Neural cell (in vitro differentiated cells): ENCODE measurements around the gene FGF12.

Source experiments
- EZH2 ChIP-seq: fragments of 200-600, 300-800 bp; shearing (Covaris generic), sonication (generic); IDR thresholded peaks from 2 replicates; pipeline ENCODE4 v1.6.1; 2014; ENCODE audit warnings: antibody characterized with exemption, low read length, borderline replicate concordance, mild to moderate bottlenecking; ENCODE audit not compliant: insufficient read depth, poor library complexity, severe bottlenecking
- POLR2AphosphoS5 ChIP-seq: IDR thresholded peaks from 2 replicates; pipeline ENCODE4 v1.6.1; 2012
- TF ChIP-seq, protein P1 (sequence below): fragments of 450-650 bp; IDR thresholded peaks from 2 replicates; pipeline ENCODE4 v1.5.1; 2014; ENCODE audit warnings: antibody characterized with exemption, mild to moderate bottlenecking, moderate library complexity; ENCODE audit not compliant: poor library complexity, severe bottlenecking
- TF ChIP-seq, protein P2 (sequence below): IDR thresholded peaks from 2 replicates; pipeline ENCODE4 v1.6.1; 2012; ENCODE audit warnings: borderline replicate concordance

DNA sequence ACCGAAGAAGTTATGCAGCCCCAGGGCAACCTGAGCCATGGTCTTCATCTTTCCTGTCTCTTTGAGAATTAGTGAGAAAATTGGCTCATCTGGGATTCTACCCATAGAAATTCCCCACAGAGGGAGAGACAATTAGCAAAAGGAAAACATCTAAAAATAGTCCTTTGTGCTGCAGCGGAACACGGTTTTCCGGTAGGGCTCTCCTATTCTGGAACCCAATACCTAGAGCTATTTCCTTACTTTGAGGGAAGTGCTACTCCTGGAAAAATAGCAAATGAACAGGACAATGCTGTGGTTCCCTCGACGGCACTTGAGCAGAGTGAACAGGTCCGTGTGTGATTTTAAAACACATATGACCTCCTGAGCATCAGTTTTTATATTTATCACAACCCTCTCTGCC lies 210.5 kb downstream of the FGF12 start:
- TF ChIP-seq POLR2AphosphoS5 (no peak), EZH2 (no peak)
- TF ChIP-seq, protein P1, sequence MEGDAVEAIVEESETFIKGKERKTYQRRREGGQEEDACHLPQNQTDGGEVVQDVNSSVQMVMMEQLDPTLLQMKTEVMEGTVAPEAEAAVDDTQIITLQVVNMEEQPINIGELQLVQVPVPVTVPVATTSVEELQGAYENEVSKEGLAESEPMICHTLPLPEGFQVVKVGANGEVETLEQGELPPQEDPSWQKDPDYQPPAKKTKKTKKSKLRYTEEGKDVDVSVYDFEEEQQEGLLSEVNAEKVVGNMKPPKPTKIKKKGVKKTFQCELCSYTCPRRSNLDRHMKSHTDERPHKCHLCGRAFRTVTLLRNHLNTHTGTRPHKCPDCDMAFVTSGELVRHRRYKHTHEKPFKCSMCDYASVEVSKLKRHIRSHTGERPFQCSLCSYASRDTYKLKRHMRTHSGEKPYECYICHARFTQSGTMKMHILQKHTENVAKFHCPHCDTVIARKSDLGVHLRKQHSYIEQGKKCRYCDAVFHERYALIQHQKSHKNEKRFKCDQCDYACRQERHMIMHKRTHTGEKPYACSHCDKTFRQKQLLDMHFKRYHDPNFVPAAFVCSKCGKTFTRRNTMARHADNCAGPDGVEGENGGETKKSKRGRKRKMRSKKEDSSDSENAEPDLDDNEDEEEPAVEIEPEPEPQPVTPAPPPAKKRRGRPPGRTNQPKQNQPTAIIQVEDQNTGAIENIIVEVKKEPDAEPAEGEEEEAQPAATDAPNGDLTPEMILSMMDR, result no peak
- TF ChIP-seq, protein P2, sequence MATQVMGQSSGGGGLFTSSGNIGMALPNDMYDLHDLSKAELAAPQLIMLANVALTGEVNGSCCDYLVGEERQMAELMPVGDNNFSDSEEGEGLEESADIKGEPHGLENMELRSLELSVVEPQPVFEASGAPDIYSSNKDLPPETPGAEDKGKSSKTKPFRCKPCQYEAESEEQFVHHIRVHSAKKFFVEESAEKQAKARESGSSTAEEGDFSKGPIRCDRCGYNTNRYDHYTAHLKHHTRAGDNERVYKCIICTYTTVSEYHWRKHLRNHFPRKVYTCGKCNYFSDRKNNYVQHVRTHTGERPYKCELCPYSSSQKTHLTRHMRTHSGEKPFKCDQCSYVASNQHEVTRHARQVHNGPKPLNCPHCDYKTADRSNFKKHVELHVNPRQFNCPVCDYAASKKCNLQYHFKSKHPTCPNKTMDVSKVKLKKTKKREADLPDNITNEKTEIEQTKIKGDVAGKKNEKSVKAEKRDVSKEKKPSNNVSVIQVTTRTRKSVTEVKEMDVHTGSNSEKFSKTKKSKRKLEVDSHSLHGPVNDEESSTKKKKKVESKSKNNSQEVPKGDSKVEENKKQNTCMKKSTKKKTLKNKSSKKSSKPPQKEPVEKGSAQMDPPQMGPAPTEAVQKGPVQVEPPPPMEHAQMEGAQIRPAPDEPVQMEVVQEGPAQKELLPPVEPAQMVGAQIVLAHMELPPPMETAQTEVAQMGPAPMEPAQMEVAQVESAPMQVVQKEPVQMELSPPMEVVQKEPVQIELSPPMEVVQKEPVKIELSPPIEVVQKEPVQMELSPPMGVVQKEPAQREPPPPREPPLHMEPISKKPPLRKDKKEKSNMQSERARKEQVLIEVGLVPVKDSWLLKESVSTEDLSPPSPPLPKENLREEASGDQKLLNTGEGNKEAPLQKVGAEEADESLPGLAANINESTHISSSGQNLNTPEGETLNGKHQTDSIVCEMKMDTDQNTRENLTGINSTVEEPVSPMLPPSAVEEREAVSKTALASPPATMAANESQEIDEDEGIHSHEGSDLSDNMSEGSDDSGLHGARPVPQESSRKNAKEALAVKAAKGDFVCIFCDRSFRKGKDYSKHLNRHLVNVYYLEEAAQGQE, result no peak
